Stimulated activated CD4-positive, alpha-beta T cell treated with anti-CD3 and anti-CD28 coated beads, TNF-alpha, amount 100 ng/mL, for 24 hours (primary cell): ENCODE data around the gene RBM45.

ENCODE experiments used
- DNase-seq, 3 experiments: peaks; one replicate each; pipeline ENCODE4 v3.0.0-alpha.2; 2020; ENCODE audit warnings: low read depth in 3 of 3

Gene RBM45

DNA sequence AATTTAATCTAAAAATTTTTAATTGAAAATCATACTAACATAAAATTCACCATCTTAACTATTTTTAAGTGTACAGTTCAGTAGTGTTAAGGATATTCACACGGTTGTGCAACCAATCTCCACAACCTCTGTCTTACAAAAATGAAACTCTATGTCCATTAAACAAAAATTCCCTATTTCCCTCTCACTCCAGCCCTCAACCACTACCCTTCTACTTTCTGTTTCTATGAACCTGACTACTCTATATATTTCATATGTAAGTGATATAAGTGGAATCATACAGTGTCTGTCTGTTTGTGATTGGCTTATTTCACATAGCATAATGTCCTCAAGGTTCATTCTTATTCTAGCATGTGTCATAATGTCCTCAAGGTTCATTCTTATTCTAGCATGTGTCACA lies 47.7 kb downstream of the RBM45 start:
- no peak for DNase-seq

DNA sequence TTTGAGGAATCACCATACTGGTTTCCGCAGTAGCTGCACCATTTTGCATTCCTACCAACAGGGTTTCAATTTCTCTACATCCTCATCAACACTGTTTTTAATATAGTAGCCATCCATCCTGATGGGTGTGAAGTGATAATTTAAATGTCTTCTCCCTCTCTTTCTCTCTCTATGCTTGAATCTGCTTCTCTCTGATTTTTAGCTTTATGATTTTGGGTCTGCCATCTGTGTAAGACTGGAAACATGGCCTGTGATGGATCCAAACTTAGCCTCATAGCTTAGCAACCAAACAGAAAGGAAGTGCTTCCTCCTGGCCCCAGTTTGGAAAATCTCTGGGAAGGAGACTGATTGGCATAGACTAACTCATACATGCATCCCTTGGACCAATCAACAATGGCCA lies 48.4 kb downstream of the RBM45 start:
- DNase-seq: no peak

GRCh38 chr2:178163395-178163794 lies 51.2 kb downstream of the RBM45 start:
- DNase-seq: no peak

DNA sequence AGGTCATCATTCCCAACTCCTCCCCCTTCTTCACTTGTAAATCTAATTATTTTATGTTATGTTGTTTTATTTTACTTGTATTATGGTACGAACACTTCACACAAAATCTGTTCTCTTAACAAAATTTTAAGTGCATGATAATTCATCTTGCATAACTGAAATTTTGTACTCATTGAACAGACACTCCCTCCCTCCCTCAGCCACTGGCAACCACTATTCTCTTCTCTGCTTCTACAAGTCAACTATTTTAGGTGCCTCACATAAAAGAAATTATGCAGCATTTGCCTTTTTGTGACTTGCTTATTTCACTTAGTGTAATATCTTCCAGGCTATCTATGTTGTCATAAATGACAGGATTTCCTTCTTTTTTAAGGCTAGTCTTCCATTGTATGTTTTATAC lies 51.7 kb downstream of the RBM45 start:
- no peak for DNase-seq

- DNase-seq: no peak
These were observed 61.4 kb downstream of the RBM45 start for GRCh38 chr2:178173657-178174056.

DNA sequence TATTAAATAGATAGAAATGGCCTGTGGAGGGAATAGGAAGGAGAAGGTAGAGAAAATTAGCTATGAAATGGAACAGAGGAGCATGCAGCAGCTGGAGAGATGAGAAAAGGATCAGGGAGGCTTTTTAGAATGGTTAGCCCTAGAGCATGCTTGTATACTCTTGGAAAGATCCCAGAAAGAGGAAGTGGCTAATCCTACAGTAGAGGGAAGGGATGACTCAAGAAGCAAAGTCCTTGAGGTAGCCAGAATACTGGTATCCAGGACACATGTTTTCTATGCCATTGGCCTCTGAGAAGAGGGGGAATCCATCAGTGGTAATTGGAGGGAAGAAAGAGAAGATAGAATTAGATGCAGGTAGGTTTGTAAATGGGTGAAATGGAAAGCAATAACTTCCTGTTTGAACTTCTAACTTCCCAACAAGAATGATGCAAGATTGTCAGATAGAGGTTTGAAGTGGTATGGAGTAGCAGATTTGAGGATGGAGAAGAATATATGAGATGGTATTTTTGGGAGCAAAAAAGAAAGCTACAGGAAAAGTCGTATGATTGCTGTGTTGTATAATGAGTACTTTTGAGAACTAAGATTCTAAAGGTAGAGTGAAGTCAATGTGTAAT lies 64.9 kb downstream of the RBM45 start:
- DNase-seq: no peak
